ENCODE measurements around the gene CREBRF. TPM values are rescaled to one million over a fixed set of nuclear protein-coding genes. Genes with fewer than 3 reads are reported as not detected.

The CREBRF gene
- total RNA-seq, 1 experiment from 2014 or later: 12.3 TPM

GRCh38 chr5:173050791-173051190 lies 5.4 kb upstream of the CREBRF start:
- ChIA-PET POLR2A (no interaction called here), CTCF (interaction anchor here (0.9 kb wide), 1 partner anchor 40 kb away, joined by 3 read pairs; no protein-coding TSS in a partner anchor)
- Mint-ChIP-seq H3K36me3 (ENCODE audit: insufficient read depth, unreplicated experiment) (peaks cover 7% of the 10 kb centered on the region), H3K9me3 (ENCODE audit: unreplicated experiment) (no peaks in the 10 kb centered on the region), H3K27ac (ENCODE audit: unreplicated experiment) (no peak overlapping the region), H3K27me3 (ENCODE audit: insufficient read depth, unreplicated experiment) (no peaks in the 10 kb centered on the region), H3K4me3 (ENCODE audit: unreplicated experiment) (no peak overlapping the region), H3K4me1 (ENCODE audit: low read depth, unreplicated experiment) (peaks cover 39% of the 10 kb centered on the region)
- H3K36me3 ChIP-seq (ENCODE audit: control insufficient read depth, insufficient read depth, low read length): no peaks in the 10 kb centered on the region
- H3K4me1 ChIP-seq: peaks cover 44% of the 10 kb centered on the region
- no peak for DNase-seq
- no peak for TF ChIP-seq CTCF (IDR thresholded peaks at IDR 0.05; ENCODE audit: insufficient read depth in 1 of 2, low read depth in 1 of 2, low read length in 1 of 2, severe bottlenecking in 1 of 2, unreplicated experiment in 1 of 2)
- no TSS peak for BruUV-seq (replicated peaks)
- no peak overlapping the region for H3K4me3 ChIP-seq (ENCODE audit: low read depth, low read length)
- no peaks in the 10 kb centered on the region for H3K9me3 ChIP-seq
- H3K27me3 ChIP-seq (replicated peaks; ENCODE audit: control insufficient read depth, insufficient read depth, low read length): no peaks in the 10 kb centered on the region
- intact Hi-C loops (cut with micrococcal nuclease; ENCODE audit: unreplicated experiment): no loop called here

- Mint-ChIP-seq H3K4me1 (ENCODE audit: low read depth, unreplicated experiment) (peaks cover 39% of the 10 kb centered on the region), H3K27ac (ENCODE audit: unreplicated experiment) (no peak overlapping the region), H3K9me3 (ENCODE audit: unreplicated experiment) (no peaks in the 10 kb centered on the region), H3K36me3 (ENCODE audit: insufficient read depth, unreplicated experiment) (peaks cover 14% of the 10 kb centered on the region), H3K27me3 (ENCODE audit: insufficient read depth, unreplicated experiment) (no peaks in the 10 kb centered on the region), H3K4me3 (ENCODE audit: unreplicated experiment) (no peak overlapping the region)
- no peaks in the 10 kb centered on the region for H3K27me3 ChIP-seq (replicated peaks; ENCODE audit: control insufficient read depth, insufficient read depth, low read length)
- H3K9me3 ChIP-seq: no peaks in the 10 kb centered on the region
- H3K4me1 ChIP-seq: peaks cover 34% of the 10 kb centered on the region
- ChIA-PET POLR2A (no interaction called here), CTCF (no interaction called here)
- no TSS peak for BruUV-seq (replicated peaks)
- no peak for DNase-seq
- no peaks in the 10 kb centered on the region for H3K36me3 ChIP-seq (ENCODE audit: control insufficient read depth, insufficient read depth, low read length)
- no peak overlapping the region for H3K4me3 ChIP-seq (ENCODE audit: low read depth, low read length)
- no peak for TF ChIP-seq CTCF (IDR thresholded peaks at IDR 0.05; ENCODE audit: insufficient read depth in 1 of 2, low read depth in 1 of 2, low read length in 1 of 2, severe bottlenecking in 1 of 2, unreplicated experiment in 1 of 2)
- intact Hi-C loops (cut with micrococcal nuclease; ENCODE audit: unreplicated experiment): no loop called here
Observed at GRCh38 chr5:173051746-173052145, 4.4 kb upstream of the CREBRF start.

- H3K4me1 ChIP-seq: peaks cover 35% of the 10 kb centered on the region
- Mint-ChIP-seq H3K9me3 (ENCODE audit: unreplicated experiment) (no peaks in the 10 kb centered on the region), H3K27me3 (ENCODE audit: insufficient read depth, unreplicated experiment) (no peaks in the 10 kb centered on the region), H3K4me3 (ENCODE audit: unreplicated experiment) (no peak overlapping the region), H3K36me3 (ENCODE audit: insufficient read depth, unreplicated experiment) (peaks cover 23% of the 10 kb centered on the region), H3K4me1 (ENCODE audit: low read depth, unreplicated experiment) (peaks cover 30% of the 10 kb centered on the region), H3K27ac (ENCODE audit: unreplicated experiment) (peak overlapping the region; percentile 41)
- no TSS peak for BruUV-seq (replicated peaks)
- H3K9me3 ChIP-seq: no peaks in the 10 kb centered on the region
- no peak for TF ChIP-seq CTCF (IDR thresholded peaks at IDR 0.05; ENCODE audit: insufficient read depth in 1 of 2, low read depth in 1 of 2, low read length in 1 of 2, severe bottlenecking in 1 of 2, unreplicated experiment in 1 of 2)
- POLR2A ChIA-PET: no interaction called here
- no peaks in the 10 kb centered on the region for H3K36me3 ChIP-seq (ENCODE audit: control insufficient read depth, insufficient read depth, low read length)
- H3K27me3 ChIP-seq (replicated peaks; ENCODE audit: control insufficient read depth, insufficient read depth, low read length): no peaks in the 10 kb centered on the region
- no peak overlapping the region for H3K4me3 ChIP-seq (ENCODE audit: low read depth, low read length)
- CTCF ChIA-PET: no interaction called here
- DNase-seq: no peak
- intact Hi-C loops (cut with micrococcal nuclease; ENCODE audit: unreplicated experiment): no loop called here
Observed at GRCh38 chr5:173053041-173053440, 3.1 kb upstream of the CREBRF start.
